HG02973 (cell line): Measurements from ENCODE around the gene MIPEP.

Source experiments
- ATAC-seq: cut with Tn5 transposase; IDR thresholded peaks from one replicate; pipeline ENCODE4 v1.9.1; 2021; ENCODE audit warnings: moderate library complexity; ENCODE audit not compliant: unreplicated experiment

Gene MIPEP

DNA sequence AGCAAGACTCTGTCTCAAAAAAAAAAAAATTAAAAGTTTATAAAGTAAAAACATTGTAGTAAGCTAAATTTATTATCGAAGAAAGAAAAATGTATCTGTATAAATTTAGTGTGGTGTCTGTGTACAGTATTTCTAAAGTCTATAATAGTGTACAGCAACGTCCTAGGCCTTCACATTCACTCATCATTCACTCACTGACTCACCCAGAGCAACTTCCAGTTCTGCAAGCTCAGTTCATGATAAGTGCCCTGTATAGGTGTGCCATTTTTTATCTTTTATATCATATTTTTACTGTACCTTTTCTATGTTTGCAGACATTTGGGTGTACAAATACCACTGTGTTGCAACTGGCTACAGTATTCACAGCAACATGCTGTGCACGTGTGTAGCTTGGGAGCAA, 200.9 kb downstream of the MIPEP start:
- ATAC-seq, result no peak

DNA sequence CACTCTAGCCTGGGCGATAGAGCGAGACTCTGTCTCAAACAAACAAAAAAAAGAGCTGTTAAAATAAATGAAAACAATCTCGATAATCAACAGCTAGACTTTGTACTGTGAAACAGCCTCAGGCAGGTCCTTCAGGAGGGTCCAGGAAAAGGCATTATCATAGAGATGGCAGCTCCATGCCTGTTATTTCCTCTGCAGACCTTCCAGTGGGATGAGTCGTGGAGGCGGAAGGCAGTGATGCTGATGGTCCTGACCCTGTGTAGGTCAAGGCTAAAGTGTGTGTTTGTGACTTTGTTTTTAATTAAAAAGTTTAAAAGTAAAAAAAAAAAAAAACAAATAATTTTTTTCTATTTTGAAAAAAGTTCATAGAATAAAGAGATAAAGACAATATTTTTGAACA, 201.6 kb downstream of the MIPEP start:
- ATAC-seq, result no peak

DNA sequence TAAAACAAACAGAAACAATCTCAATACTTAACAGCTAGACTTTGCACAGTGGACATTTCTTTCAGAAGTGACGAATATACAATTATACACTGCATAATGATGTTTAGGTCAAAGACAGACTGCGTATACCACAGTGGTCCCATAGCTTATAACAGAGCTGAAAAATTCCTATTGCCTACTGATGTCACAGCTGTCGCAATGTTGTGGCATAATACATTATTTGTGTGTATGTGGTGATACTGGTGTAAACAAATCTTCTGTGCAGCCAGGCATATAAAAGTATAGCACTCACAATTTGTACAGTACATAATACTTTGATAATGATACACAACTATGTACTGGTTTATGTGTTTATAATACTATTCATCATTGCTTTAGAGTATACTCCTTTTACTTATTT, 202.3 kb downstream of the MIPEP start:
- no peak for ATAC-seq

DNA sequence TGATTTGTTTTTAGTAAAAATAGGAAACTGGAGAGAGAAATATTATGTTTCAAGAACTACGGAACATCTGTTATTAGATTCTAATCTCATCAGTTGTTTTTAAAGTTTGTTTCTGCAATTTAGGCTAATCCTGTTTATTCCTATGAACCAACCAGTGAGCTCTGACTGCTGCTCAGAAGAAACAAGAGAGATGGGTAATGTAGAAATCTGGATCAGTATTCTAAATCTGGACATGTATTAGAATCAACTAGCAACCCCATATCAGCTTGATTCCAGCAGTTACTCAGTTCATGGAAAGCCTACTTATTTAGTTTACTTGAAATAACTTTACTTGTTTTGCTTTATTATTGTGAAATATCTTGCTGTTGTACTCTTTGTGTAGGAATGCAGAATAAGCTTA, 203.8 kb downstream of the MIPEP start:
- ATAC-seq, result no peak

DNA sequence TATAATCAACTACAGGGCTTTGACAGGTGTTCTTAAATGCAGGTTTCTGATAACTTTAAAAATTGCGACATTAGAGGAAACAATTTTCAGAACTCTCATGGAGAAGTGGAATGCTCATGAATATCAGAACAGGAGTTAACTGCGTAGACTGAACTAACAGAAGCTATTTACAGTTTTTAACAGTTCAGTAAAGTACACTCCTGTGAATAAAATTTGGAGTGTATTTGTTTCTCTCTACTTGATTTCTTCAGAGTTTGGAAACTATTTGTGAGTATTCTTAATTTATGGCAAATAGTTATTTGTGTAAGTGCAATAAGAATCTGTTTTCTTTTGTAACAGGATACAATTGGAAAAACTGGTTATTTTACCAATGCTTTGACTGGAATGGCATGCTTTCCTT, 204.6 kb downstream of the MIPEP start:
- no peak for ATAC-seq

DNA sequence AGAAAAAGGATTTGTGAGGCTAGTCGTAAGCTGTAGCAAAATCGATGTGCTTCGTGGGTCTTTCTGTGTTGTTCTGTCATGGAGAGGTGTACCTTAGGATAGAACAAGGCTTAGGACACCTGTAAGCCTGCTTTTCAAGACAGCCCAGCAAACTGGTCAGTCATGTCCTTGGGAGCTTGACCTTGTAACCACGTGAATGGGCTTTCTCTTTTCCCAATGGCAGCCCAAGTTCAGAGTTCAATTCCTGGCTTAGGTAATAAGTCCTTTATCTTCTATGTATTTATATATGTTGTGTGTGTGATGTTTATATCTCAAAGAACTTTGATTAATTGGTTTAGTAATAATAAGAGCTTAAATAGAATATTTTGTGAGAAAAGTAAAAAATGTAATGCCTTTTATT, 206.1 kb downstream of the MIPEP start:
- no peak for ATAC-seq

DNA sequence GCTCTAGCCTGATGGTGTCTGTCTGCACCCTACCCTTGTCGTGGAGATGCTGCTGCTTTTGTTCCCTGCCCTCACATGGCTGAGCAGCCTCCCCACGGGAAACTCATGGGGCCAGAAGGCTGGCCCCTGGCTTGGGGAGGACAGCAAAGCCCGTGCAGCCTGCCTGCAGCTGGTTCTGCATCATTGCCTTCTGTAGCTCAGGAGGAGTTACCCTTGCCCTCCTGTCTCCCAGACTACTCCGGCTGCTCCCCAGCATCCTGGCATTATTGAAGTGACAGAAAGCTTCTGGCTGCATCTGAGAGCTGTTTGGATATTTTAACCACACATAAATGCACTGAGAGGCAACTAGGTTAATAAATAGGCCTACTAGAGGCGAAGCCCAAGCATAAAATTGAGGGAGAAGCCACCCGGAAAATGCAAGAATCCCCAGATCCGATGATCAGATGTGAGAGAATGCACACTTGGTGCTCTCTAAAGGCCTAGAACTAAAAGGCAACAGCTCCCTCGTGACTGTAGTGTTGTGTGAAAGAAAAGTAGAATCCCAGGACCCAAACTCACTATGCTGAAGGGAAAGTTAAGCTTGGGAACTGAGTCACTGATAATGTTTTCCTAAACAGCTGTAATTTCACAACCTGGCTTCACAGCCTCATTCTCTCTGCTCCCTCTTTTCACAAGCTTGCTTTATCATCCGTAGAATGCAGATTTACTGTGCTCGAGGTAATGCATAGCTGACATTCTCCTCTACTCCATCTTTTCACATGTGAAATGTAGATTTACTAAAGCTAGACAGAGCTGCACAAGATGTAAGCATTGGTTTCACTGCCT, 208.1 kb downstream of the MIPEP start:
- no peak for ATAC-seq
